ENCODE measurements around the gene LMLN.
A peak's percentile ranks its signal among the peaks of the same experiment; 100 is the strongest.
"Not testable (repeated sequence)": the region's sequence is repeated elsewhere in the genome, so short reads cannot be mapped to it uniquely, and the experiment has no call there.

Gene LMLN

GRCh38 chr3:197959891-197960693 is at the start of gene LMLN:
Gene LMLN (plus strand): TSS chr3:197960217. CDS start chr3:197960246, 29 bp downstream.
- peak; percentile 97 for DNase-seq

- no peak for DNase-seq
Measured at GRCh38 chr3:197912741-197913476, 47.1 kb upstream of the LMLN start.

- no peak for DNase-seq
Measured at GRCh38 chr3:197913641-197914380, 46.2 kb upstream of the LMLN start.

GRCh38 chr3:197921429-197922275 is 38.4 kb upstream of the LMLN start:
- not testable (repeated sequence) for DNase-seq

- no peak for DNase-seq
Measured at GRCh38 chr3:197926418-197926817, 33.6 kb upstream of the LMLN start.

GRCh38 chr3:197927578-197927977 is 32.4 kb upstream of the LMLN start:
- not testable (repeated sequence) for DNase-seq

- DNase-seq = no peak
Measured at GRCh38 chr3:197936819-197937384, 23.1 kb upstream of the LMLN start.

- DNase-seq = no peak
Measured at GRCh38 chr3:197940745-197941384, 19.2 kb upstream of the LMLN start.

- DNase-seq = no peak
Measured at GRCh38 chr3:197942956-197943556, 17.0 kb upstream of the LMLN start.

- no peak for DNase-seq
Measured at GRCh38 chr3:197949191-197949777, 10.7 kb upstream of the LMLN start.

- DNase-seq = peak; percentile 99
Measured at GRCh38 chr3:197949778-197950676, 10.0 kb upstream of the LMLN start, which contains the start of gene RPL35A. Gene RPL35A (plus strand): TSS chr3:197950190. CDS start chr3:197950968, 778 bp downstream.

- peak; percentile 41 for DNase-seq
Measured at GRCh38 chr3:197950677-197951061, 9.3 kb upstream of the LMLN start.

GRCh38 chr3:197951392-197951990 is 8.5 kb upstream of the LMLN start:
- DNase-seq = no peak

GRCh38 chr3:197952440-197952839 is 7.6 kb upstream of the LMLN start:
- no peak for DNase-seq

GRCh38 chr3:197953325-197953724 is 6.7 kb upstream of the LMLN start:
- DNase-seq = no peak

GRCh38 chr3:197953881-197954280 is 6.1 kb upstream of the LMLN start:
- no peak for DNase-seq

- no peak for DNase-seq
Measured at GRCh38 chr3:197955892-197956477, 4.0 kb upstream of the LMLN start.

- no peak for DNase-seq
Measured at GRCh38 chr3:197956626-197956988, 3.4 kb upstream of the LMLN start.

GRCh38 chr3:197957790-197958133 is 2.3 kb upstream of the LMLN start:
- no peak for DNase-seq

Measured in DMS79 treated with DMSO at 0.1 percent for 48 hours (cell line).